NCI-H1092 (cell line): ENCODE measurements around the gene TIPIN.
A peak's percentile ranks its signal among the peaks of the same experiment; 100 is the strongest.
"Not testable (repeated sequence)": the region's sequence is repeated elsewhere in the genome, so short reads cannot be mapped to it uniquely, and the experiment has no call there.

ENCODE experiments used
- DNase-seq: peaks from one replicate; lab custom pipeline; 2025; lab: John Stamatoyannopoulos, UW

The TIPIN gene

DNA sequence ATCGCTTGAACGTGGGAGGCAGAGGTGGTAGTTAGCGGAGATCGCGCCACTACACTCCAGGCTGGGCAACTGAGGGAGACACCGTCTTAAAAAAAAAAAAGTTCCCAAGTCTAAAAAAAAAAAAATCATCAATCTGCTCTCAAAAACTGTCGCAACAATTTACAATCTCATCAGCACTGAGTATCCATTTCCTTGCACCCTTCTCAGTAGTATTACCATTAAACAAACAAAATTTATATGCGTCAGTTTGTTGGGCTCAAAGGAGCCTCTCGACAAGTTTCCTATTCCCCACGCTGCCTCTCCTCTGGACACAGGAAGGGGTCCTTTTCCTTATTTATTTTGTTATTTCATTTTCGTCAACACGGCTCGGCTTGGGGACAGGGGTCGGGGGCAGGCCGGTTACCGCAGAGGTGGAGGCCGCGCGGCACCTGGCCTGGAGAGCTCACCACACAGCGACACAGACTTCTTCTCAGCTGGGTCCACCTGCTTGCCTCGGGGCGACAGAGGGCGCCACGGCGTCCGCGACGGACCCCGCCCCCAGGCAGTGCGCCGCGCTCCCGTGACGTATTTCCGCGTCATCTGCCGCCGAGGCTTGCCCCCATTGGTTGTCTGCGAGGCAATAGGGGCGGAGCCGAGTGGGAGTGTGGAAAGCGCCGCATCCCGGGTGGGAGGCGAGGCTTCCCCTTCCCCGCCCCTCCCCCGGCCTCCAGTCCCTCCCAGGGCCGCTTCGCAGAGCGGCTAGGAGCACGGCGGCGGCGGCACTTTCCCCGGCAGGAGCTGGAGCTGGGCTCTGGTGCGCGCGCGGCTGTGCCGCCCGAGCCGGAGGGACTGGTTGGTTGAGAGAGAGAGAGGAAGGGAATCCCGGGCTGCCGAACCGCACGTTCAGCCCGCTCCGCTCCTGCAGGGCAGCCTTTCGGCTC lies 30.0 kb upstream of the TIPIN start, which contains the start of gene MAP2K1:
TSS of gene MAP2K1 (plus strand) at position 709 of the 920 bp plus-strand sequence. CDS start 436 bp downstream, outside the sequence.
- peak; percentile 93 for DNase-seq

DNA sequence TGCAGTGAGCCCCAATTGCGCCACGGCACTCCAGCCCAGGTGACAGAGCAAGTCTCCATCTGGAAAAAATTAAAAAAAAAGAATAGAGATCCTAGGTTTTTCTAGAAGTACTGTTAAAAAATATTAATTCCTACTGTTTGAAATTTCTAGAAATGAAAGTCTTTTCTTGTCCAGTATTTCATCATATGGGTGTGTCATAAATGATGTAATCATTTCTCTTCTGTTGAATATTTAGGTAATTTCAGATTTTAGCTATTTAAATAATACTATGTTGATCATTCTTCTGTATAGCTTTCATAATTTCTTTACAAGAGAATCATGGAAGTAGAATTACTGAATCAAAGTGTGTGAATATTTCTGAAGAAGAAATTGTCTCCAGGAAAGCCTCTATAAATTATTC lies 24.9 kb upstream of the TIPIN start:
- DNase-seq: not testable (repeated sequence)

DNA sequence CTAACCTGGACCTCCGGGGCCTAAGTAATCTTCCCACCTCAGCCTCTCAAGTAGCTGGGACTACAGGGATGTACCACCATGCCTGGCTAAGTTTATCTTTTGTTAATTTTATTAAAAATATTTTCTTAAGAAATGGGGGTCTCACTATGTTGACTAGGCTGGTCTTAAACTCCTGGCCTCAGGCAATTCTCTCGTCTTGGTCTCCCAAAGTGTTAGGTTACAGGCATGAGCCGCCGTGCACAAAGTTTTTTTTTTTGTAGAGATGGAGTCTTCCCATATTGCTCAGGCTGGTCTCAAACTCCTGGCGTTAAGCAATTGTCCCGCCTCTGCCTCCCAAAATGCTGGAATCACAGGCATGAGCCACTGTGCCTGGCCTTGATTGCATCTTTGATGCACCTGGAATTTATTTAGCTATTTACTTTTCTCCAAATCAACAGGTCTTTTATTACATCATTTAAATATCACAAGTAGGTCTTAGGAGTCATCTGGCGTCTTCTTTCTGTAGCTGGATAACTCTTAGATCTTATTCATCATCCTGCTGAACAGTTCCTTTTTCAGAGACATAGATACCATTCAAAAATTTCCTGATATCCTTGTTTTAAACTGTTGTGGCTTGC lies 22.4 kb upstream of the TIPIN start:
- no peak for DNase-seq

DNA sequence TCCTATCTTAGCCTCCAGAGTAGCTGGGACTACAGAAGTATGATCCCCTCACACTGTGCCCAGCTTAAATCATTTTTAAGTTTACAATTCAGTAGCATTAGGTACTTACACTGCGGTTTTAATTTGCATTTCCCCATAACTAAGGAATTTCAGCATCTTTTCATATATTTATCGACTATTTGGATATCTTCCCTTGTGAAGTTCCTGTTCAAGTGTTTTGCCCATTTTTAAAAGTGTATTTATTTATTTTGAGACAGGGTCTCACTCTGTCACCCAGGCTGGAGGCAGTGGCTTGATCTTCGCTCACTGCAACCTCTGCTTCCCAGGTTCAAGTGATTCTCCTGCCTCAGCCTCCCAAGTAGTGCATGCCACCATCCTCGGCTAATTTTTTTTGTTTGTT lies 17.7 kb upstream of the TIPIN start:
- DNase-seq: no peak

DNA sequence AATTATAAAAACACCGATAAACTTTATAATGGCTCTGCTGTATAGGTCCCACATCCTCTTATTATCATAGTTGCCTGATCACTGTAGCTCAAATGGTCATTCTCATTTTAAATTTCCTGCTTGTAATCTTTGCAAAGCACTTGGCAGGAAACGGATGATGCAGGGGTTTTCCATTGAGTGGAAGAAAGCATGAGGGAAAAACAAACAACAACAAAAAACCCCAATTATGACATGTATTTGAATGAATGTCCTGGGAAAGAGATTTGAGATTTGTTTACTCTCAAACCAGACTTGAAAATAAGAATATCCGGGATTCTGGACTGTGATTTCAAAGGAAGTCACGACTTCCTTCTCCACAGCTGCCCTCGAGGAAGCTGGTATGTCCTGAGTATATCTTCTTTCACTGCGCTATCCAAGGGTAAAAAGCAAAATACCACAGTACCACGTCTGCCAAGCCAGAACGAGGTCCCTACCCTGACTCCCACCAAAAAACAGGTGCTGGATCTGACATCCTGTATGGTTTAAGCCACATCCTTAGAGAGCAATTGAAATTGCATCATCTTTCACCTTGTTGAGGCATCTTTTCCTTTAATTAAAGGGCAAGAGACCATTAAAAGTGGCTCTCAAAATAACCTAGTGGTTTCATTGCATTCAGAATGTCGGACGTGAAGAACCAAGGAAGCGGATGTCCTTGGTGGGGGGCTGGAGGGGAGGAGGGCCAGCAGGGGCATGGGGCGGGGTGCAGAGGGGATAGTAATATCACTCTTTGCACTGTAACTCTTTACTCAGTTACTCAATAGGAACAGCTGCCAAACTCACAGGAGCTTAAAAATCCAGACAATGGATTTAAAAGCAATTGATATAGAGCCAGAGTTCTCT lies 13.5 kb upstream of the TIPIN start:
- no peak for DNase-seq

DNA sequence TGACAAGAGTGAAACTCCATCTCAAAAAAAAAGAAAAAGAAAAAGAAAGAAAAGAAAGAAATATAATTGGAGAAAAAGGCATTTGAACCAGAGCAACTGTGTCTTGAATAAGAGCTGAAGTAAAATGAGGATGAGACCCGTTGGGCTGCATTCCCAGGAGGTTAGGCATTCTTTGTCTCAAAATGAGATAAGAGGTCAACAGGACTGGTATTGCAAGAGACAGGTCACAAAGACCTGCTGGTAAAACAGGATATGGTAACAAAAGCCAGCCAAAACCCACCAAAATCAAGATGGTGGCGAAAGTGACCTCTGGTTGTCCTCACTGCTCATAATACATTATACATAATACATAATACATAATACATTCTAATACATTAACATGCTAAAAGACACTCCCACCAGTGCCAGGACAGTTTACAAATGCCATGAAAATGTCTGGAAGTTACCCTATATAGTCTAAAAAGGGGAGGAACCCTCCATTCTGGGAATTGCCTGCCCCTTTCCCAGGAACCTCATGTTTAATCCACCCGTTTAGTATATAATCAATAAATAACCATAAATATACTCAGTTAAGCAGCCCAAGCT lies 8.6 kb upstream of the TIPIN start:
- no peak for DNase-seq

DNA sequence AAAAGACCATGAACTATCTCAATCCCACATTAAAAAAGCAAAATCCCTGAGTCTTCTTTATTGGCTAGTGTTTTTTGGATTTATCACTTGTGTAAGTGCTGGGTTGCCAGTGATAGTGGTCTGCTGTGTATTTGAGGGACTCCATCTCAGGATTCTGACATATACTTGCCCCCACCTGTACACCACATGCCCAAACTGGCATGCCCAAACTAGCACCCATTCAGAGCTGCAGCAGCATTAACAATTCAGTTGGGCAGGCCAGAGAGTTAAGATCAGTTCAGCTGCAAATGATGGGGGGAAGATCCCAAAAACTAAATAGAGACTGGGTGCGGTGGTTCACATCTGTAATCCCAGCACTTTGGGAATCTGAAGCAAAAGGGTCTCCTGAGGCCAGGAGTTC lies 6.3 kb upstream of the TIPIN start:
- no peak for DNase-seq

DNA sequence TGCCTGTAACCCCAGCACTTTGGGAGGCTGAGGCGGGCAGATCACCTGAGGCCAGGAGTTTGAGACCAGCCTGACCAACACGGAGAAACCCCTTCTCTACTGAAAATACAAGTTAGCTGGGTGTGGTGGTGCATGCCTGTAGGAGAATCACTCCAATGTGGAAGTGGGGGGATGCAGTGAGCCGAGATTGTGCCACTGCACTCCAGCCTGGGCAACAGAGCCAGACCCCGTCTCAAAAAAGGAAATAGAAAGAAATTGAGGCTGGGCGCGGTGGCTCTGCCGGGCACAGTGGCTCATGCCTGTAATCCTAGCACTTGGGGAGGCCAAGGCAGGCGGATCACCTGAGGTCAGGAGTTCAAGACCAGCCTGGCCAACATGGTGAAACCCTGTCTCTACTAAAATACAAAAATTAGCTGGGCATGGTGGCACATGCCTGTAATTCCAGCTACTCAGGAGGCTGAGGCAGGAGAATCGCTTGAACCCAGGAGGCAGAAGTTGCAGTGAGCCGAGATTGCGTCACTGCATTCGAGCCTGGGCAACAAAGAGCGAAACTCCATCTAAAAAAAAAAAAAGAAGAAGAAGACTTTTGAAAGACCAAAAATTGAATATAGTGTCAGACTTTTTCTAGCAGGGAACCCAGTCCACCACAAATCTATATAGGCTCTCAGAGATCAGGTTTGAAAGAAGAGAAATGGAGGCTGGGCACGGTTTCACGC lies 5.4 kb upstream of the TIPIN start:
- not testable (repeated sequence) for DNase-seq

DNA sequence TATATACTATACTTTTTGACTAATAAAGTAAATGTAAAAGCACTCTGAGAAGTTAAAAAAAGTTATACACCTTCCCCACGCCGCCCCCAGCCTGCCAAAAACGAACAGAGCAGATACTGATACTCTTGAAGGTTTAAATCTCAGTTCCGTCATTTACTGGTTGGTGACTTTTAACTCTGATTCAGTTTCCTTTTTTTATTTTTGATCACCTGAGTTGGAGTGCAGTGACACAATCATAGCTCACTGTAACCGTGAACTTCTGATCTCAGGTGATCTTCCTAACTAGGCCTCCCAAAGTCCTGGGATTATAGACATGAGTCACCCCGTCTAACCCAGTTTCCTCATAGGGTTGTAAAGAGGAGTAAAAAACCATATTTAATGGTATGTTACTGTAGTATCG lies 3.3 kb upstream of the TIPIN start:
- DNase-seq: no peak

DNA sequence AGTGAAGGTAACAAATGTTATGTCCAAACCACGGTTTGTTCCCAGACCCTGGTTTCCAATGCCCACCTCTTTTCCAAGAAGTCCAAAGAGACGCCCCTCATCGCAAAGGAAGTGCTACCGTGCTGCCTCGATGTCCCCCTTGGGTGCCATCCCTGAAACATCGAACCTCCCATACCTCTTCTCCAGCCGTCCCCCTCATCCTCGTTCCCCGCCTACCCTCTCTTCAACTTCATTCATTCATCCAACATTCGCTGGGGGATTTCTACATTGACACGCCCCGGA lies 467 bp downstream of the TIPIN start:
- DNase-seq: no peak

DNA sequence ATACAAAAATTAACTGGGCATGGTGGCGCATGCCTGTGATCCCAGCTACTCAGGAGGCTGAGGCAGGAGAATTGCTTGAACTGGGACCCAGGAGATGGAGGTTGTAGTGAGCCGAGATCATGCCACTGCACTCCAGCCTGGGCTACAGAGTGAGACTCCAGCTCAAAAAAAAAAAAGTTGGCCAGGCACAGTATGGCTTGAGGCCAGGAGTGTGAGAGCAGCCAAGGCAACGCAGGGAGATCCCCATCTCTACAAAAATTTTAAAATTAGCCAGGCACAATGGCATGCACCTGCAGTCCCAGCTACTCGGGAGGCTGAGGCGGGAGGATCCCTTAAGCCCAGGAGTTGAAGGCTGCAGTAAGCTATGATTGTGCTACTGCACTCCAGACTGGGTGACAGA lies 8.0 kb downstream of the TIPIN start:
- DNase-seq: not testable (repeated sequence)

DNA sequence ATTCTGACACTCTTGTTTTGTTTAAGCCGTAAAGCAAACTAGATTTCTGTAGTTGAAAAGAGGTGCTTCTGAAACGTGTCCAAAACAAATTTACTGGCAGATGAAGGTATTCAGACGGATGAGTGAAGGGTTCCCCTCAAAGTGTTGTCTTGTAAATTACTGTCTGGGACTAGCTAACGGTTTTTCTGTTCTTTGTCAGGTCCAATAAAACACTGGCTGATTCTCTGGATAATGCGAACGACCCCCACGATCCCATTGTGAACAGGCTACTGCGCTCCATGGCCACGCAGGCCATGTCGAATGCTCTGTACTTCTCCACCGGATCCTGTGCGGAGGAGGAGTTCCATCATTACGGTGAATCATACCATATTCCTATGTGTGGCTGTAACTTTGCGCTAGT lies 27.7 kb downstream of the TIPIN start:
- no peak for DNase-seq

DNA sequence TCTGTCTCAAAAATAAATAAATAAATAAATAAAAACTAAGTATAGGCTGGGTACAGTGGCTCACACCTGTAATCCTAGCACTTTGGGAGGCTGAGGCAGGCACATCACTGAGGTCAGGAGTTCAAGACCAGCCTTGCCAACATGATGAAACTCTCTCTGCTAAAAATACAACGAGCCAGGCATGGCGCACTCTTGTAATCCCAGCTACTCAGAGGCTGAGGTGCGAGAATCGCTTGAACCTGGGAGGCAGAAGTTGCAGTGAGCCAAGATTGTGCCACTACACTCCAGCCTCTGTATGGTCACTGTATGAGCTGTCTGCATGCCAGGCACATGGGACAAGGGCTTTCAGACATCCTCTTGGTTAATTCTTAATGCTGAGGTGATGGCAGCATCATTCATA lies 28.7 kb downstream of the TIPIN start:
- no peak for DNase-seq

DNA sequence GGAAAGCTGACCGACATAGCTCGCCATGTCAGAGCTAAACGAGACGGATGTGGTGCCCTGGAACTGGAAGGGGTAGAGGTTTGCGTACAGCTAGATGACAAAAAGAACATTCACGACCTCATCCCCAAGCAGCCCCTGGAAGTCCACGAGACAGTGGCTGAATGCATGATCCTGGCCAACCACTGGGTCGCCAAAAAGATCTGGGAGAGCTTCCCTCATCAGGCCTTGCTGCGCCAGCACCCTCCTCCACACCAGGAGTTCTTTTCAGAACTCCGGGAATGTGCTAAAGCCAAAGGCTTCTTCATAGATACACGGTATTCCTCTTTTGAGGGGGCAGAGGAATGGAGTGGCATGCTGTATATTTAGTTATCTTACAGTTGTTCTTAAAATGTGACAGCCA lies 30.4 kb downstream of the TIPIN start:
- DNase-seq: no peak

DNA sequence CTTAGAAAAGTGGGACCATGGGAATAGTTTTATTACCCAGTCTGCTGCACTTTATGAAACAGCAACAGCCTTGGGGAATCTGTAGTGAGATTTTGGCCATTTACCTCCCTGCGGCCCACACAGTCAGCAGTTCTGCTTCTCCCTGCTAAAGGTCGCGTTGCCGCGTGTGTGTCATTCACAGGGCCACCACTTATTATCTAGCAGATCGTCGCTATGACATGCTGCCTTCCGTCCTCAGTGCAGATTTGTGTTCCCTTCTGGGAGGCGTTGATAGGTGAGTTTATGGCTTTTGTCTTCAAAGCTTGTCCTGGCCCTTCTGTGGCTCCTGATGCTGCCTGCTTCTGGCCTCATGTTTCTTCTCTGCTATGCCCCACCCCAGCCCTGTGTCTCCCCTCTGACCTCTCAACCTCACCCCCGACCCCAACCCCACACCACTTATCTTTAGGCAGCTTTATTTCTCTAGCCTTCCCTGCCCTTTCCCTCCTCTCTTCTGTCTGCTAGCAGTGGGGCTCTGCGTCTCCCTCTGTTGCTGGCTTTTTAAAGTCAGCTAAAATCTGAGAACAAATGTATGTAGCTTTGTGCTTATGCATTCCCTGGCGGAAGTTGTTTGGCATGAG lies 33.1 kb downstream of the TIPIN start:
- DNase-seq: no peak

DNA sequence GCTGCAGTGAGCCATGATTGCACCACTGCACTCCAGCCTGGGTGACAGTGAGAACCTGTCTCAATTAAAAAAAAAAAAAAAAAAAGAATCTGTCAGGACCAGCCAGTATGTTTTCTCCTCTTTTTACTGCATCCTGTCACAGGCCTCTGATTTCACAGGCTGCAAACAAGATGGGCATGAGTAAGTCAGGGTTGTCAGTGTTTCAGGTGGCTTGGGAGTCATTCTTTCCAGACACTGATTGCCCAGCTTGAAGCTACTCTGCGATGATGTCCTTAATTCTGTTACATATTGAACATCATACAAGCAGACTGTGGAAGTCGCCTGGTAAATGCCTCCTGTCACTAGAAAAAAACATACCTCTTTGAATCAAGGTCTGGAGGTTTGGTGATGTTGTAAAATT lies 44.3 kb downstream of the TIPIN start:
- DNase-seq: no peak

DNA sequence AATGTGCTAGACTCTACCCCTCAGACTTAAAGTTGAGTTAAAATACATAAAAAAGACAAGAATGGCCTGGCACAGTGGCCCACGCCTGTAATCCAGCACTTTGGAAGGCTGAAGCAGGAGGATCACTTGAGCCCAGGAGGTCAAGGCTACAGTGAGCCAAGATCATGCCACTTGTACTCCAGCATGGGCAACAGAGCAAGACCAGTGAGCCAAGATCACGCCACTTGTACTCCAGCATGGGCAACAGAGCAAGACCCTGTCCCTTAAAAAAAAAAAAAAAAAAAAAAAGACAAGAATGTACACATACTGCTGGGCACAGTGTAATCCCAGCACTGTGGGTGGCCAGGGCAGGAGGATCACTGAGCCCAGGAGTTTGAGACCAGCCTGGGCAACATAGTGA lies 45.7 kb downstream of the TIPIN start:
- DNase-seq: no peak

DNA sequence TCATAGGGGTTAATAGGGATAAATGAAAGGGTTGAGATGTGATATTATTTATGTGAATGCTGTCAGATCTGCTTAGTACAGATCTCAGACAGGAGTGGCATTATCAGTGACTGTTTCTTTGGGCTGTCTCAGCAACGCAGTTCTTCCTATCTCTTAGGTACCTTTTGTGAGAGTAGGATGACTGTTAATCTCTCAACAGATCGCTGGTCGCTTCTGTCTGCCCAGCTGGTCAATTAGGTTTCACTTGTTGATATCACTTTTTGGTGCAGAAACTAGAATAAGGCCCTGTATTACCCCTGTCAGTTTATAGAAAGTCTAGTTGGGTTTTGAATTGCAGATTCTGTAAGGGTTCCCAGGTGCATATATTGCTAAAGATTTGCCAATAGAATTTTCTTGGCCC lies 46.7 kb downstream of the TIPIN start:
- DNase-seq: no peak

DNA sequence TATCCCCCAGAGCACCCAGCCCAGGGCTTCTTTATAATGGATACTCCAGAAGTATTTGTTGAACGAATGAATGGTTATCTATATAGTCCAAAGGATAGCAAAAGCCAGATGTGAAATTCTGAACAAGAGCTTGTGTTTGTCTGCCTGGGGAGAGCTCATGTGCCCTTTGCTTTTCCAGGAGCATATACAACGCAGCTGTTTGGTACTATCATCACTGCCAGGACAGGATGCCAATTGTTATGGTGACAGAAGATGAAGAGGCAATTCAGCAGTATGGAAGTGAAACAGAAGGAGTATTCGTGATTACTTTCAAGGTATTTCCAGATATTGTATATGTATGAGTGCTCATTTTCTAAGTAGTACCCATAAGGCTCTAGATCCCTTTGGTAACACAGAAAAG lies 48.0 kb downstream of the TIPIN start:
- DNase-seq: no peak

DNA sequence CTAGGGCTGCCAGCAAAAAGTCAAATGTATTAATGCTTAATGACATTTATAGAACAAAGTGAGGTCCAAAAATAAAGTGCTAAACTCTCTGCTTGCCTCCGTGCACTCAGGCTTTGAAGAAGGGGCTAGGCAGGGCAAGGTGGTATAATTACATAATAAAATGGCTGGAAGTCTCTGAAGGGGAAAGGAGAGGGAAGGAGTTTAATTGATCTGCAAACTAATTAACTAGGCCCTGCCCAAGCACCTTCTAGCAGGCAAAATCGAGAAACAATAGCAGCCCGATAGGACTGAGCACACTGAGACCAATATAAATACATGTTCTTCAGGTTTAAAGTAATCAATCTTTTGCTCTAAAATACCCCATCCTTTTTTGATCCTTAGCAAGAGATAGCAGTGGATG lies 50.1 kb downstream of the TIPIN start:
- DNase-seq: no peak

DNA sequence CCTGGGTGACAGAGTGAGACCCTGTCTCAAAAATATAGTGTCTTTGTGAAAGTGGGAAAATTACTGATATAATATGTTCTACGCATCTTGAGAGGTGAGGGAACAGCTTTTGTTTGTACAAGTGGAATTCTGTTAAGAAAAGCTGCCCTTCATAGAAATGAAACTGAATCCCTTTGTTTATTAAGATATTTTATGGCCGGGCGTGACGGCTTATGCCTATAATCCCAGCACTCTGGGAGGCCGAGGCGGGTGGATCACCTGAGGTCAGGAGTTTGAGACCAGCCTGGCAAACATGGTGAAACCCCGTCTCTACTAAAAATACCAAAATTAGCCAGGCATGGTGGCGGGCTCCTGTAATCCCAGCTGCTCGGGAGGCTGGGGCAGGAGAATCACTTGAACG lies 52.1 kb downstream of the TIPIN start:
- not testable (repeated sequence) for DNase-seq
